Measurements from ENCODE around the gene WDR11.

Gene WDR11

DNA sequence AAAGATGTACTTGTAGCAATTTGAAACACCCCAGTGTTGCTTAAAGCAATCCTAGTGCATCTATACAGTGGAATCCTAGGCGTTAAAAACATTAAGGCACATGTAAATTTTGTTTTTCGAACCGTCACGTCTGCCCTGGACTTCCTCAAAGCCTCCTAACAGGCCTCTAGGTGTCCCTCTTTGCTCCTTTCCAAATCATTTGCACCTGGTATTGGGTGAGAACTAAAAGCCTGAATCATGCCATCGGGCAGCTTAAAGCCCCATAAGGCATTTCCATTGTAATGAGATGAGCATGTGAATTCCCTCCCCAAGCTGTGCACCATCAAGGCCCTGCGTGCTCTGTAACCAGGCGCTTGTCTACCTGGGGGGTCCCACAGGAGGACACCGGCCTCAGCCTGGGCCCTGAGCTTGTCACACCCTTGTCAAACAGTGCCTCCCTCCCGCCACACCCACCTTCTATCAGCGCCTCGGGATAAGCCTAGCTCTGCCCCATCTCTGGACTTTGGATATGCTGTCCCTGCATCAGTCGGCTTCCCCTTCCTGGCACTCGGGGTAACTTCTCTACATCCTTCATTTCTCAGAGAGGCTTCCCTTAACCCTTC is 89.2 kb downstream of the WDR11 start:
- TF ChIP-seq, protein P1, sequence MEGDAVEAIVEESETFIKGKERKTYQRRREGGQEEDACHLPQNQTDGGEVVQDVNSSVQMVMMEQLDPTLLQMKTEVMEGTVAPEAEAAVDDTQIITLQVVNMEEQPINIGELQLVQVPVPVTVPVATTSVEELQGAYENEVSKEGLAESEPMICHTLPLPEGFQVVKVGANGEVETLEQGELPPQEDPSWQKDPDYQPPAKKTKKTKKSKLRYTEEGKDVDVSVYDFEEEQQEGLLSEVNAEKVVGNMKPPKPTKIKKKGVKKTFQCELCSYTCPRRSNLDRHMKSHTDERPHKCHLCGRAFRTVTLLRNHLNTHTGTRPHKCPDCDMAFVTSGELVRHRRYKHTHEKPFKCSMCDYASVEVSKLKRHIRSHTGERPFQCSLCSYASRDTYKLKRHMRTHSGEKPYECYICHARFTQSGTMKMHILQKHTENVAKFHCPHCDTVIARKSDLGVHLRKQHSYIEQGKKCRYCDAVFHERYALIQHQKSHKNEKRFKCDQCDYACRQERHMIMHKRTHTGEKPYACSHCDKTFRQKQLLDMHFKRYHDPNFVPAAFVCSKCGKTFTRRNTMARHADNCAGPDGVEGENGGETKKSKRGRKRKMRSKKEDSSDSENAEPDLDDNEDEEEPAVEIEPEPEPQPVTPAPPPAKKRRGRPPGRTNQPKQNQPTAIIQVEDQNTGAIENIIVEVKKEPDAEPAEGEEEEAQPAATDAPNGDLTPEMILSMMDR (conservative IDR thresholded peaks at IDR 0.05) = no peak
- no peak overlapping the region for H3K27ac ChIP-seq

GRCh38 chr10:120941501-120941900 is 90.3 kb downstream of the WDR11 start:
- no peak overlapping the region for H3K27ac ChIP-seq
- TF ChIP-seq, protein P1 (conservative IDR thresholded peaks at IDR 0.05) = no peak

GRCh38 chr10:120942806-120943413 is 91.7 kb downstream of the WDR11 start:
- TF ChIP-seq, protein P1 (conservative IDR thresholded peaks at IDR 0.05) = peak; percentile 78
- H3K27ac ChIP-seq = no peak overlapping the region

- no peak overlapping the region for H3K27ac ChIP-seq
- TF ChIP-seq, protein P1 (conservative IDR thresholded peaks at IDR 0.05) = no peak
These were observed 92.4 kb downstream of the WDR11 start for GRCh38 chr10:120943542-120943941.

GRCh38 chr10:120944586-120945125 is 93.5 kb downstream of the WDR11 start:
- TF ChIP-seq, protein P1 (conservative IDR thresholded peaks at IDR 0.05) = no peak

GRCh38 chr10:120945182-120945581 is 94.0 kb downstream of the WDR11 start:
- H3K27ac ChIP-seq = peak overlapping the region; percentile 46
- TF ChIP-seq, protein P1 (conservative IDR thresholded peaks at IDR 0.05) = no peak

More at GRCh38 chr10:120944586-120945125, 93.5 kb downstream of the WDR11 start:
- H3K27ac ChIP-seq = no peak overlapping the region

DNA sequence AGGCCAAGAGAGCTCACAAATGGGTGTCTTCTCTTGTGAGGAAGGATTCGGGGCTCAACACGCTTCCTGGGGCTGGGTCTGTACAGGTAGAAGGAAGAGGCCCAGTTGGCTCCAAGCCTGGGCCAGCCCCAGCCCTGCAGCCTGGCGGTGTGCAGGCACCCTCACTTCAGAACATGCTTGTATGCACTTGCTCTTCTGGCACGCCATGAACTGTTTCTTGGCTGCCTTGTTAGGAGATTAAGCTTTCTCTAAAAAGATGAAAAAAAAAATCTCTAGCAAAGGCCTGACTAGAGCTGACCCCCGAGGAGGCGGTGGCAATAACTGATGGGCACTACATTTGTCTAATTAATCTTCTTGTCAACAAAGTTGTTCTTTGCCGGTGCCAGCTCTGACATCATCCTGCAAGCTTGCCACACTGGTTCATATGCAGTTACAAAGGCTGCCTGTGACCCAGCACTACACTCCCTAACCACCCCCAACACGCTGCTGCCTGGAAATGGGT is 94.7 kb downstream of the WDR11 start:
- H3K27ac ChIP-seq = peak overlapping the region; percentile 46
- TF ChIP-seq, protein P1 (conservative IDR thresholded peaks at IDR 0.05) = no peak
